ENCODE results near the gene CACNA1G. TPM values are rescaled to one million over a fixed set of nuclear protein-coding genes. Genes with fewer than 3 reads are reported as not detected.
A peak's percentile ranks its signal among the peaks of the same experiment; 100 is the strongest.

CACNA1G gene
- polyA plus RNA-seq, 4 donors, result 0.03 to 1.7 TPM; not detected in 2

DNA sequence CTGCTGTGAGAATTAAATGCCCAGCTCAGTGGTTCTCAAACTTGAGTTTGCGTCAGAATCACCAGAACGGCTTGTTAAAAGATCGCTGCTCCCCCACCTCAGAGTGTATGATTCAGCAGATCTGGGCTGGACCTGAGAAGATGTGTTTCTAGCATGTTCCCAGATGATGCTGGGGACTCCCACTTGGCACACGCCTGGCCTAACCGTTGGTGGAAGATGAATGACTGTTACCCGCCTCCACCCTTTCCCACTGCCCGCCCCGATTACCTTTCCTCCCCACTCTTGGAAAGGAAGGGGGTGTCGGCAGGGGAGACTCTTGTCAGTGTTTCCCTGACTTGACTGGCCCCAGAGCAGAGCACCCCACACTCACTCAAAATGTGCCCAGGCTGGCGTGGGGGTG lies 44.9 kb downstream of the CACNA1G start:
- 70 to 72% (median 72%) methylated on average over 10 of the region's 10 CpGs for WGBS, 3 donors
- peaks cover 0 to 10% (median 0%) of the 10 kb centered on the region in 3 donors for H3K4me1 ChIP-seq (ENCODE audit: control insufficient read depth in 3 of 3, insufficient read depth in 2 of 3, low read depth in 1 of 3, low read length in 2 of 3)
- H3K4me3 ChIP-seq (ENCODE audit: low read depth in 1 of 3, low read length in 3 of 3), result no peak overlapping the region
- no peaks in the 10 kb centered on the region for H3K9me3 ChIP-seq (ENCODE audit: control insufficient read depth in 2 of 2, insufficient read depth in 1 of 2, low read depth in 1 of 2, low read length in 1 of 2)
- peak overlapping the region in 1 of 3 donors; percentile 48 for H3K27ac ChIP-seq (ENCODE audit: low read depth in 1 of 3, low read length in 2 of 3)
- peaks cover 0 to 8% (median 0%) of the 10 kb centered on the region in 3 donors for H3K27me3 ChIP-seq (ENCODE audit: control insufficient read depth in 3 of 3, insufficient read depth in 3 of 3, low read length in 3 of 3)
- peaks cover 0 to 6% (median 0%) of the 10 kb centered on the region in 3 donors for H3K36me3 ChIP-seq (ENCODE audit: control insufficient read depth in 3 of 3, insufficient read depth in 2 of 3, low read depth in 1 of 3, low read length in 3 of 3)
- FAIRE-seq (no peak), DNase-seq (no peak)

DNA sequence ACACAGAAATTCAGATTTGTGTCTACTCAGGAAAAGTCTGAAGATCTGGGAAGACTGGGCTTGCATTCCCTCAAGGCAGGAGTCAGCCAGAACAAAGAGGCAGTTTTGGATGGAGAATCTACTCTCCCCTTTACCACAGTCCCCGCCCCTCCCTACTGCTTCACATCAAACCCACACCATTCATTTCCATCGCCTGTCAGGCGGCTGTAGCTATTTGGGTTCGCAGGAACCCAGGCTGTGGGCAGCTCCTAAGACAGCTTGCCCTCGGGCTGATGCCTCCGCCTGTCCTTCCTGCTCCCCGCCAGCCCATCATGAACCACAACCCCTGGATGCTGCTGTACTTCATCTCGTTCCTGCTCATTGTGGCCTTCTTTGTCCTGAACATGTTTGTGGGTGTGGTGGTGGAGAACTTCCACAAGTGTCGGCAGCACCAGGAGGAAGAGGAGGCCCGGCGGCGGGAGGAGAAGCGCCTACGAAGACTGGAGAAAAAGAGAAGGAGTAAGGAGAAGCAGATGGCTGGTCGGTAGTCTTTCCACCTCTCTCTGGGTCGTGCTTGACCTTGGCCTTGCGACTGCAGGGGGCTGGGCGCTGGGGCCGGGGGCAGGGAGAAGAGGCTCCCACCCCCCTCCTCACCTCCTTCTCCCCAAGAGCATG lies 47.1 kb downstream of the CACNA1G start:
- 81 to 85% (median 84%) methylated on average over 18 to 19 of the region's 19 CpGs for WGBS, 3 donors
- H3K36me3 ChIP-seq (ENCODE audit: control insufficient read depth in 3 of 3, insufficient read depth in 2 of 3, low read depth in 1 of 3, low read length in 3 of 3), result peaks cover 0 to 4% (median 0%) of the 10 kb centered on the region in 3 donors
- peaks cover 0 to 6% (median 0%) of the 10 kb centered on the region in 3 donors for H3K27me3 ChIP-seq (ENCODE audit: control insufficient read depth in 3 of 3, insufficient read depth in 3 of 3, low read length in 3 of 3)
- no peaks in the 10 kb centered on the region for H3K9me3 ChIP-seq (ENCODE audit: control insufficient read depth in 2 of 2, insufficient read depth in 1 of 2, low read depth in 1 of 2, low read length in 1 of 2)
- no peak overlapping the region for H3K4me3 ChIP-seq (ENCODE audit: low read depth in 1 of 3, low read length in 3 of 3)
- DNase-seq (no peak), FAIRE-seq (no peak)
- no peak overlapping the region for H3K27ac ChIP-seq (ENCODE audit: low read depth in 1 of 3, low read length in 2 of 3)
- H3K4me1 ChIP-seq (ENCODE audit: control insufficient read depth in 3 of 3, insufficient read depth in 2 of 3, low read depth in 1 of 3, low read length in 2 of 3), result peaks cover 0 to 10% (median 0%) of the 10 kb centered on the region in 3 donors

DNA sequence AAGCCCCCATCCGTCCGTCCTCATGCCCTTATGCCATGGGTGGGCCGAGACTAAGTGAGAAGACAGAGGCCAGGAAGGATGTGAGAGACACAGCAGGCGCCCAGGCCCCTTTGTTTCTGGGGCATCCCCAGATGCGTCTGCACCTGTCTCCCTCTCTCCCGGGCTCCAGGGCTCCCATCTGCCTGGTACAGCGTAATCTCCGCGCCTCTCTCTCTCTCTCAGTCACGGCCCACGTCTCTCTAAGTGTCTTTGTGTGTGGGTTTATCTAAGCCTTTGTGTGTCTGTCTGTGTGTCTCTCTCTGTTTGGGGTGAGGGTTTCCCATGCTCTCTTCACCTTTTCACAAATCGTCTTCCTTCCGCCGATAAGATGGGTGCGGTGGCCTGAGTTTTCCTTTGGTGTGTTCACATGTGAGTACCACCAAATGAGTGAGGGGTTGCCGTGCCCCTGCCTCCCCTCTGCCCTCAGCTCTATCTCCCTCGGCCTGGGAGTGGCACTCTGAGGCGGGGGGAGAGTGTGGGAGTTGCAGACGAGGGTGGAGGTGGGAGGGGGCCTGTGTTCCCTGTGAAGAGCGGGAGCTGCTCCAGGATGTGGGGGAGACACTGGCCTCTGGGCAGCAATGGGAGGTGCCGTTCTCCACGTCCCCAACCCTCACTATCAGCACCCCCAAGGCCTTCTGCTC lies 48.3 kb downstream of the CACNA1G start:
- DNase-seq (no peak), FAIRE-seq (no peak)
- H3K36me3 ChIP-seq (ENCODE audit: control insufficient read depth in 3 of 3, insufficient read depth in 2 of 3, low read depth in 1 of 3, low read length in 3 of 3), result peaks cover 0 to 4% (median 0%) of the 10 kb centered on the region in 3 donors
- no peaks in the 10 kb centered on the region for H3K9me3 ChIP-seq (ENCODE audit: control insufficient read depth in 2 of 2, insufficient read depth in 1 of 2, low read depth in 1 of 2, low read length in 1 of 2)
- H3K27ac ChIP-seq (ENCODE audit: low read depth in 1 of 3, low read length in 2 of 3), result no peak overlapping the region
- peaks cover 0 to 4% (median 0%) of the 10 kb centered on the region in 3 donors for H3K27me3 ChIP-seq (ENCODE audit: control insufficient read depth in 3 of 3, insufficient read depth in 3 of 3, low read length in 3 of 3)
- peaks cover 0 to 10% (median 0%) of the 10 kb centered on the region in 3 donors for H3K4me1 ChIP-seq (ENCODE audit: control insufficient read depth in 3 of 3, insufficient read depth in 2 of 3, low read depth in 1 of 3, low read length in 2 of 3)
- 64 to 76% (median 68%) methylated on average over 15 to 22 of the region's 22 CpGs for WGBS, 3 donors
- H3K4me3 ChIP-seq (ENCODE audit: low read depth in 1 of 3, low read length in 3 of 3), result no peak overlapping the region

DNA sequence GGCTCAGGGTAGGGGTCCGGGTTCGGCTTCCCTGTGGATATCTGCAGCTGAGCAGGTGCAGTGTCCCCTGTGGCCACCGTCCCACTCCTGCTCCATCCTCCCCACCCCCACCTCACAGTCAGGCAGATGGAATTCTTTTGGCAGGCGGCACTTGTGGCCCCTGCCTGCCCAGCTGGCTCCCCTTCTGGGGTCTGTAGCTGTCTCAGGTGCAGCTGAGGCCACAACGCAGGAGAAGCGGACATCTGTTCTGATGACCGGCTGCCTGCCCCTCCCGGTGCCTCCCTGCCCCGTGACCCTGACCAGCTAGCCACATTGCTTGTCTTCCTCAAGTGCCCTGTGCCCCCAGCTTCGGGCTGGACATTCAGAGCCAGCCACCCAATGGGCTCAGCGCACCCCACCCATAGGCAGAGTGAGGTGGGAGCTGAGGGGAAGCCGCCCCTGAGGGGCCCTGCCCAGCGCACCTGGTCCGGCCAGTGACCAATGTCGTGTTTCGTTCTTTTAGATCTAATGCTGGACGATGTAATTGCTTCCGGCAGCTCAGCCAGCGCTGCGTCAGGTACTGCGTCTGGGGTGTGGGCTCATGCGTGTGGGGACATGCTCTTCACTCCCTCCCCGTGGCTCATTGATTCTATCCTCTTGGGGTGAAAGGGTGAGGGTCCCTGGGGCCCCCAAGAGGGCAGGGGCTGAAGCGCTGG lies 49.0 kb downstream of the CACNA1G start:
- DNase-seq (no peak), FAIRE-seq (no peak)
- peaks cover 0 to 4% (median 0%) of the 10 kb centered on the region in 3 donors for H3K36me3 ChIP-seq (ENCODE audit: control insufficient read depth in 3 of 3, insufficient read depth in 2 of 3, low read depth in 1 of 3, low read length in 3 of 3)
- H3K9me3 ChIP-seq (ENCODE audit: control insufficient read depth in 2 of 2, insufficient read depth in 1 of 2, low read depth in 1 of 2, low read length in 1 of 2), result no peaks in the 10 kb centered on the region
- 85 to 92% (median 88%) methylated on average over 23 to 24 of the region's 24 CpGs for WGBS, 3 donors
- no peak overlapping the region for H3K4me3 ChIP-seq (ENCODE audit: low read depth in 1 of 3, low read length in 3 of 3)
- peaks cover 0 to under 1% (median 0%) of the 10 kb centered on the region in 3 donors for H3K27me3 ChIP-seq (ENCODE audit: control insufficient read depth in 3 of 3, insufficient read depth in 3 of 3, low read length in 3 of 3)
- peaks cover 0 to 10% (median 0%) of the 10 kb centered on the region in 3 donors for H3K4me1 ChIP-seq (ENCODE audit: control insufficient read depth in 3 of 3, insufficient read depth in 2 of 3, low read depth in 1 of 3, low read length in 2 of 3)
- H3K27ac ChIP-seq (ENCODE audit: low read depth in 1 of 3, low read length in 2 of 3), result no peak overlapping the region

DNA sequence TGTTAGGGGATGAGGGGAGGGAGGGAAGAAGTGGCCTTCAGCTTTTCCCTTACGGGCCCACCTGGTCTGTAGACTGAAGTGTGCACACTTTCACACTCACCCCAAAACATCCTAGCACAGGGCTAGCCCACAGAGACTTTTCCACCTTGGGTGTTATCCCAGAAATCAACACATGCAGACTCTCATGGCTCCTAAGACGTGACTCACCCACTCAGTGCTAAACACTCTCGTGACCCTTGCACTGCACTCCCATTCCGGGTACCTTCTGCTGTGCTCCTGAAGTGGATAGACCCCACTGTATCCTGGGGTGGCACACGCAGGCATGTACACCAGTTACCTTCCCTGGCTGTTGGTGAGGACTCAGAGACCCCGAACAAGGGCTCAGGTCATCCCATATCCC lies 51.1 kb downstream of the CACNA1G start:
- DNase-seq, result peak in 1 of 2 donors; percentile 36
- Histone ChIP-seq H3K4me1 (ENCODE audit: control insufficient read depth in 3 of 3, insufficient read depth in 2 of 3, low read depth in 1 of 3, low read length in 2 of 3) (no peaks in the 10 kb centered on the region), H3K36me3 (ENCODE audit: control insufficient read depth in 3 of 3, insufficient read depth in 2 of 3, low read depth in 1 of 3, low read length in 3 of 3) (no peaks in the 10 kb centered on the region), H3K9me3 (ENCODE audit: control insufficient read depth in 2 of 2, insufficient read depth in 1 of 2, low read depth in 1 of 2, low read length in 1 of 2) (no peaks in the 10 kb centered on the region), H3K27me3 (ENCODE audit: control insufficient read depth in 3 of 3, insufficient read depth in 3 of 3, low read length in 3 of 3) (no peaks in the 10 kb centered on the region), H3K4me3 (ENCODE audit: low read depth in 1 of 3, low read length in 3 of 3) (no peak overlapping the region), H3K27ac (ENCODE audit: low read depth in 1 of 3, low read length in 2 of 3) (no peak overlapping the region)
- FAIRE-seq, result no peak
- 54 to 76% (median 62%) methylated on average over 6 of the region's 6 CpGs for WGBS, 3 donors

DNA sequence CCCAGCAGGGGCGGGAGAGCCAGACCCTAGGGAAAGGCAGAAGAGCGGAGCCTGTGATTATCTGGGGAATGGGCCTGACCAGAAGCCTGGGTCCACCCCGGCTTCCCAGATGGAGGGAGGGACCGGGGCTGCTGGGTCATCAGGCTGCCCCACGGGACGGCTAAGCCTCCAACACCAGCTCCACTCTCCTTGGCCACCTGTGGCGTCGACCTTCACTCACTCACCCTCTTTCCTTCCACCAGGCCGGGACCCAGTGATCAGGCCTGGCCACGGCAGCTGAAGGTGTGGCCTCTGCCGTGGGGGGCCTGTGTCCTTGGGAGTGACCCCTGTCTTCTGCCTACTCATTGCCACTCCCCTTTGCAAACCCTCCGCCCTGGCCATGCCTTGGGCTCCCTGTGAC lies 51.8 kb downstream of the CACNA1G start:
- WGBS, 3 donors, result 80 to 88% (median 85%) methylated on average over 12 of the region's 12 CpGs
- Histone ChIP-seq H3K27ac (ENCODE audit: low read depth in 1 of 3, low read length in 2 of 3) (no peak overlapping the region), H3K4me1 (ENCODE audit: control insufficient read depth in 3 of 3, insufficient read depth in 2 of 3, low read depth in 1 of 3, low read length in 2 of 3) (no peaks in the 10 kb centered on the region), H3K4me3 (ENCODE audit: low read depth in 1 of 3, low read length in 3 of 3) (no peak overlapping the region), H3K36me3 (ENCODE audit: control insufficient read depth in 3 of 3, insufficient read depth in 2 of 3, low read depth in 1 of 3, low read length in 3 of 3) (peaks cover 0 to 1% (median 0%) of the 10 kb centered on the region in 3 donors), H3K27me3 (ENCODE audit: control insufficient read depth in 3 of 3, insufficient read depth in 3 of 3, low read length in 3 of 3) (no peaks in the 10 kb centered on the region), H3K9me3 (ENCODE audit: control insufficient read depth in 2 of 2, insufficient read depth in 1 of 2, low read depth in 1 of 2, low read length in 1 of 2) (no peaks in the 10 kb centered on the region)
- FAIRE-seq (no peak), DNase-seq (no peak)

DNA sequence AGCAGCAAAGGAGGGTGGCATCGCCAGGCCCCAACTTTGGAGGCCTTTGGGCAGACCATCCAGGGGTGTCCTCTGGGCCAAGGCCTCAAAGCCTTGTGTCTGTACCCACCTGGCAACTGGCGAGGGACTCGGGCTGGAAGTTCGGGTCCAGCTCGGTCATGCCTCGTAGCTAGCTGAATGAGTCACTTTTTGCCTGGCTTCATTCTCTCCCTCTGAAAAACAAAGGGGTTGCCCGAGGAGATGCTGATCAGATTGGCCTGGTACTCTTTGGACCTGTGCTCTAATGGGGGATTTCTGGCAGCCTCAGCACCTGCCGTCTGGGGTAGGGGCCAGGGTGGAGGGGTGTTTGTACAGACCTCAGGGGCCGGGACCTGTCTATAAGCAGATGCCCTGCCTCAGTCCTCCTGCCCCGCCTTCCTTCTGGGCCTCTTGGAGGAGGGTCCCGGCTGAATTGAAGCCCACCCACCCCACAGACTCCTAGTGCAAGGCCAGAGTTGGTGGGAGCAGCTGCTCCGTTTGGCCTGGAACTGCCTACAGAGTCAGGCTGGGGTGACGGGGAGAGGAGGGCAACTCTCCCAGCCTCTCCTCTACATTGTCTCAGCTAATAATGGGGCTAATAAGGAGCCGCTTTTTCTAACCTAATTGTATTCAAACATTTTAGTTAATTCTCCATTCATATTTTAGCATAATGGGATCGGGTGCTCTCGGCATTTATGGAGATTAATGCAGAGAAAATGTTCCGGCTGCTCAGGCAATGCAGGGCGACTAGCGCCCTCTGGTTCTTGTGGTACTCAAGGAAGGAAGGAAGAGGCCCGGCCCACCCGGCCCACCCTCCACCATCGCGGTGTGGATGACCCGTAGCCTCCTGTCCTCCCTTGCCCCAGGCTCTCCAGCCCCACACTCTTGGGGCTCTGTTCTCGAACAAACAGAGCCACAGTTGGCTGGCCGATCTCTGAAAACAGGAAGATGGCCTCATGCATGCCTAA lies 52.8 kb downstream of the CACNA1G start:
- H3K4me3 ChIP-seq (ENCODE audit: low read depth in 1 of 3, low read length in 3 of 3), result no peak overlapping the region
- 67 to 80% (median 73%) methylated on average over 26 of the region's 26 CpGs for WGBS, 3 donors
- H3K4me1 ChIP-seq (ENCODE audit: control insufficient read depth in 3 of 3, insufficient read depth in 2 of 3, low read depth in 1 of 3, low read length in 2 of 3), result no peaks in the 10 kb centered on the region
- no peaks in the 10 kb centered on the region for H3K9me3 ChIP-seq (ENCODE audit: control insufficient read depth in 2 of 2, insufficient read depth in 1 of 2, low read depth in 1 of 2, low read length in 1 of 2)
- FAIRE-seq, result no peak
- H3K27me3 ChIP-seq (ENCODE audit: control insufficient read depth in 3 of 3, insufficient read depth in 3 of 3, low read length in 3 of 3), result peaks cover 0 to 2% (median 0%) of the 10 kb centered on the region in 3 donors
- no peak for DNase-seq
- H3K27ac ChIP-seq (ENCODE audit: low read depth in 1 of 3, low read length in 2 of 3), result no peak overlapping the region
- peaks cover 0 to 4% (median 0%) of the 10 kb centered on the region in 3 donors for H3K36me3 ChIP-seq (ENCODE audit: control insufficient read depth in 3 of 3, insufficient read depth in 2 of 3, low read depth in 1 of 3, low read length in 3 of 3)

Measured in small intestine (tissue), 7 donors.